Fibroblast of skin of right biceps (primary cell): ENCODE data around the gene CHST15.

ENCODE experiments used
- DNase-seq: peaks from one replicate; pipeline ENCODE4 v3.0.0-alpha.2; 2013

CHST15 gene

GRCh38 chr10:124009231-124010015, 84.0 kb downstream of the CHST15 start:
- no peak for DNase-seq

GRCh38 chr10:124008681-124009080, 84.7 kb downstream of the CHST15 start:
- DNase-seq: no peak

GRCh38 chr10:124008187-124008586, 85.2 kb downstream of the CHST15 start:
- no peak for DNase-seq

- DNase-seq: no peak
Observed at GRCh38 chr10:124007773-124008145, 85.6 kb downstream of the CHST15 start.

GRCh38 chr10:124007102-124007772, 86.2 kb downstream of the CHST15 start:
- no peak for DNase-seq

- DNase-seq: no peak
Observed at GRCh38 chr10:124006526-124006925, 86.9 kb downstream of the CHST15 start.

- DNase-seq: peak; percentile 31
Observed at GRCh38 chr10:124005991-124006392, 87.4 kb downstream of the CHST15 start.

- DNase-seq: no peak
Observed at GRCh38 chr10:124005091-124005490, 88.3 kb downstream of the CHST15 start.

GRCh38 chr10:124004663-124005004, 88.8 kb downstream of the CHST15 start:
- DNase-seq: no peak

- DNase-seq: no peak
Observed at GRCh38 chr10:124003871-124004662, 89.3 kb downstream of the CHST15 start.

GRCh38 chr10:124003481-124003870, 89.9 kb downstream of the CHST15 start:
- no peak for DNase-seq

GRCh38 chr10:124003070-124003419, 90.4 kb downstream of the CHST15 start:
- no peak for DNase-seq

- no peak for DNase-seq
Observed at GRCh38 chr10:124002391-124003069, 90.9 kb downstream of the CHST15 start.

GRCh38 chr10:124001391-124002148, 91.8 kb downstream of the CHST15 start:
- DNase-seq: no peak

- peak; percentile 42 for DNase-seq
Observed at GRCh38 chr10:124000792-124001201, 92.6 kb downstream of the CHST15 start.

- DNase-seq: no peak
Observed at GRCh38 chr10:123999956-124000615, 93.3 kb downstream of the CHST15 start.

- DNase-seq: no peak
Observed at GRCh38 chr10:123999261-123999660, 94.1 kb downstream of the CHST15 start.

- DNase-seq: peak; percentile 25
Observed at GRCh38 chr10:123998197-123999141, 94.9 kb downstream of the CHST15 start.

GRCh38 chr10:123997486-123998196, 95.8 kb downstream of the CHST15 start:
- DNase-seq: peak; percentile 98

GRCh38 chr10:123997013-123997412, 96.4 kb downstream of the CHST15 start:
- no peak for DNase-seq
